A673 (cell line): Measurements from ENCODE around the gene AGAP9. TPM values are rescaled to one million over a fixed set of nuclear protein-coding genes. Genes with fewer than 3 reads are reported as not detected.
A peak's percentile ranks its signal among the peaks of the same experiment; 100 is the strongest.
"Not testable (repeated sequence)": the region's sequence is repeated elsewhere in the genome, so short reads cannot be mapped to it uniquely, and the experiment has no call there.

Source experiments
- Bru-seq: library from RNA; stranded (reverse); fragments of 400-500 nt; gene quantifications from one replicate; lab custom pipeline; 2021; lab: Mats Ljungman, UMichigan
- BruChase-seq, 2 experiments: library from RNA; stranded (reverse); fragments of 400-500 nt; gene quantifications; one replicate each; lab custom pipeline; 2021; lab: Mats Ljungman, UMichigan
- BruUV-seq: library from RNA; stranded (reverse); fragments of 400-500 nt; replicated peaks from 2 replicates; lab custom pipeline; 2021; lab: Mats Ljungman, UMichigan
- CTCF ChIA-PET: fragments of 300-600 bp; sonication (Branson Sonifier 250); formaldehyde crosslinking; loops from one replicate; lab custom pipeline; 2022; ENCODE audit warnings: antibody characterized with exemption; lab: Charles Lee
- POLR2A ChIA-PET: fragments of 300-600 bp; sonication (Branson Sonifier 250); formaldehyde crosslinking; loops from one replicate; lab custom pipeline; 2022; ENCODE audit warnings: antibody characterized with exemption; ENCODE audit not compliant: low non-redundant PET; lab: Charles Lee
- DNase-seq: peaks from one replicate; pipeline ENCODE4 v3.0.0-alpha.2; 2015; ENCODE audit warnings: low spot score
- H3K27ac ChIP-seq: fragments of 200-600 bp; sonication (generic); 2 replicates; pipeline ENCODE4 v1.5.1; 2016; ENCODE audit warnings: mixed run types, low read depth, mild to moderate bottlenecking, mixed read lengths, antibody characterized with exemption, low read length; ENCODE audit not compliant: poor library complexity, severe bottlenecking
- H3K27me3 ChIP-seq: fragments of 200-600 bp; sonication (generic); replicated peaks from 2 replicates; pipeline ENCODE4 v1.6.1; 2017; ENCODE audit warnings: mixed run types, low read depth, mild to moderate bottlenecking, mixed read lengths, antibody characterized with exemption, low read length; ENCODE audit not compliant: insufficient read depth, poor library complexity
- H3K36me3 ChIP-seq: fragments of 200-600 bp; sonication (generic); 2 replicates; pipeline ENCODE4 v1.6.1; 2016; ENCODE audit warnings: mixed run types, mild to moderate bottlenecking, mixed read lengths, antibody characterized with exemption, low read length; ENCODE audit not compliant: insufficient read depth, poor library complexity, severe bottlenecking
- H3K4me1 ChIP-seq: fragments of 200-600 bp; sonication (generic); 2 replicates; pipeline ENCODE4 v1.6.1; 2017; ENCODE audit warnings: mixed run types, mild to moderate bottlenecking, mixed read lengths, antibody characterized with exemption, low read length; ENCODE audit not compliant: insufficient read depth, poor library complexity, severe bottlenecking
- H3K4me3 ChIP-seq: fragments of 200-600 bp; sonication (generic); 2 replicates; pipeline ENCODE4 v1.5.1; 2016; ENCODE audit warnings: low read depth, mixed run types, mild to moderate bottlenecking, mixed read lengths, low read length; ENCODE audit not compliant: poor library complexity, severe bottlenecking
- H3K9me3 ChIP-seq: fragments of 200-600 bp; sonication (generic); 2 replicates; pipeline ENCODE4 v1.6.1; 2016; ENCODE audit warnings: mixed run types, low read depth, mild to moderate bottlenecking, mixed read lengths, antibody characterized with exemption, low read length; ENCODE audit not compliant: poor library complexity, severe bottlenecking
- intact Hi-C: fragments of 100-400 bp; cut with micrococcal nuclease; formaldehyde crosslinking; loops from one replicate; pipeline ENCODE4 v1.10.0; 2022; ENCODE audit not compliant: unreplicated experiment
- long read RNA-seq: library from polyadenylated mRNA; stranded (forward); transcript quantifications from one replicate; pipeline ENCODE4 v2.0.0, GENCODE V29; 2022
- total RNA-seq: library from RNA; stranded (reverse); gene quantifications from 2 replicates; pipeline ENCODE4 v1.2.3, GENCODE V29; 2021

The AGAP9 gene
- 9.5 and 11.7 TPM in 2 replicates for total RNA-seq
- percentile 69 among the genes with signal in this experiment for Bru-seq, nascent RNA
- BruChase-seq, experiment 1, labeled RNA remaining after a 2-hour chase: percentile 75 among the genes with signal in this experiment
- BruChase-seq, experiment 2, labeled RNA remaining after a 6-hour chase: percentile 78 among the genes with signal in this experiment
- long read RNA-seq, partial matches to known transcripts: 0 of 1 reads
- long read RNA-seq, other reads (novel, unspliced or antisense): 1 of 1 reads

DNA sequence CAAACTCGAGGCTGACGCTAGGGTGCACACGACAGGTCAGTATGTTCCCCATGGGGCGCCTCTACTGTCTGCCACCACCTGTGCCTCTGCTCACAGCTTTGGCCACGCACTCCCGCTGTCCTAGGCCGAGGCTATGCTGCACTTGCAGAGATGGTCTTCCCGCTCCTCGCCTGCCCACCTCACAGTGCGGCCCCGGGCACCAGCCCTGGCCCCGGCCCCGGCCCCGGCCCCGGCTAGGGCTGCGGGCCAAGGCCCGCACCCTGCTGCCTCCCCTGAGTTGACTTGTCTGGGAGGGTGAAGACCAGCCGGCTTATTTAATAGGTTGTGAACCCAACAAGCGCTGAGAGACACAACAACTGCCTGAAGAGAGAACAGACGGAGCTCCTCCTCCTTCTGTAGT lies at the start of gene AGAP9:
AGAP9 (minus strand) TSS at position 164 of the 400 bp plus-strand sequence; CDS start at position 52, 112 bp downstream.
- H3K36me3 ChIP-seq, CTCF ChIA-PET, H3K9me3 ChIP-seq, BruUV-seq, H3K4me1 ChIP-seq, POLR2A ChIA-PET, H3K27ac ChIP-seq, H3K27me3 ChIP-seq, DNase-seq, H3K4me3 ChIP-seq, intact Hi-C loops: not testable (repeated sequence)

DNA sequence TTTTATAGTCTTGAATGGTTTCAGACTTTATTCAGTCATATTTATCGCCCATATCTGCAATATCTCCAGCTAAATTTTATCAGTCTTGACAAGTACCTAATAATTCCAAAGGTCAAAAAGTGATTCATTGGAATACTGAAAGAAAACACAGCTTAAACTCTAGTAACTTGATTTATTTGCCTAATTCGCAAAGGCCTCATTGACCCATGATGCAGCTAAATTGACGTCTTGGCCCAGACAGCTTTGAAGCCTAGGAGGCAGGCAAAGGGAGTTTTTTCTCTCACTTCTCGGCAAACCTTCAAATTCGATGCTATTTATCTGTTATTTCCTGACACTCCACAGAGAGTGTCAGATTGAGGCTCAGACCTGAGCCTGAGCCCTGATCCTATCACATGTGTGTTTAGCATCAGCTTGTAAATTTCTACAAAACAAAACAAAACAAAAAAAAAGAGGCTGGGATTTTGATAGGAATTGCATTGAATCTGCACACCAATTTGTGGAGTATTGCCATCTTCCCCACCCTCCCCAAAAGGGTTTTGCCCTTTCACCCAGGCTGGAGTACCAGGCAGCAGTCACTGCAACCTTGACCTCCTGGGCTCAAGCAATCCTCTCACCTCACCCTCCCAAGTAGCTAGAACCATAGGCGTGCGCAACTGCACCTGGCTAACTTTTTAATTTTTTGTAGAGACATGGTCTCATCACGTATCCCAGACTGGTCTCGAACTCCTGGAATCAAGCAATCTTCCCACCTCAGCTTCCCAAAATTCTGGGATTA lies 47.9 kb upstream of the AGAP9 start:
- intact Hi-C loops, BruUV-seq, H3K27ac ChIP-seq, H3K27me3 ChIP-seq, H3K4me1 ChIP-seq, H3K36me3 ChIP-seq, CTCF ChIA-PET, H3K9me3 ChIP-seq, DNase-seq, H3K4me3 ChIP-seq, POLR2A ChIA-PET: not testable (repeated sequence)

DNA sequence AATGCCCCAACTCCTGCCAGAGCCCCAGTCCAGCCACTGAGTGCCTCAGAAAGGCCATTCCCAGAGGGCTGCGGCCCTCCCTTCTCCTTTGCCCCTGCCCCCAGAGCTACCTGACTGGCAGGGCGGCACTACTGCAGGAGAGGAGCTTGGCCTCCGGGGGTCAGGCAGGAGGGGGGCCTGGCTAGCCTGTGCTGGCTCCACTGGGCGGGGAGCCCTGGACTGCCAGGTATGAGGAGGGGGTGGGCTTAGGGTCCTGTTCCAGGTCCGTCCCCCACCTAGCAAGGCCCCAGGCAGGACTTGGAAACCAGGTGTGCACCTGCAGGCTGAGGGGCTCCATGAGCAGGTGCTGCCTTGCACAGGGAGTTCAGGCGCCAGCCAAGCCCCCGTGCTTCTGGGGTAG lies 43.3 kb upstream of the AGAP9 start:
- H3K4me1 ChIP-seq, DNase-seq, H3K36me3 ChIP-seq, H3K4me3 ChIP-seq, BruUV-seq, CTCF ChIA-PET, intact Hi-C loops, H3K27ac ChIP-seq, H3K9me3 ChIP-seq, H3K27me3 ChIP-seq, POLR2A ChIA-PET: not testable (repeated sequence)

DNA sequence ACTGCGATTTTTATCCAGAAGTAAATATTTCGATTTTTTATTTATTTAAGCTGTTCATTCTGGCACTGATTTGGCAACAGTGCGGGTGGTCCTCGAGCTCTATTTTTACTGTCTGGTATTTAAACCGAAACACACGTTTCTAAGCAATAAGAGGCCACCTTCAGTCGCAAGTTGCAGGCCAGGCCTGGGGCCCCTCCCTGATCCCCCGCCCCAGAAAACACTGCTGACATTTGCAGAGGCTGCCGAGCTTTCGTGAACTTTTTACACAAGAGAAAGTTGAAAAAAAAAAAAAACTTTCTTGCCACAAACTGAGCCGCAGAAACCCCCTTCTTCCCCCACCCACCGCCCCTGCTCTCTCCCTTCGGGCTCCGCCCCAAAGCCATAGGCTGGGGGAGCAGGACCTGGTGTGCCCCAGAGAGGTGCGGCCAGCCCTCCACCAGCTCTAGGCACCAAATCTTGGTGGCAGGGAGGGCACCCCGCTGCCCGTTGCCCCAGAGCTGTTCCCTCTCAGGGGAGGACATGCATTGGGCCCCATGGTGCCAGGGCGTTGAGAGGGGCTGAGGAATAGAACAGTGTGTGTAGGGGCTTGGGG lies 42.8 kb upstream of the AGAP9 start:
- DNase-seq, CTCF ChIA-PET, H3K9me3 ChIP-seq, intact Hi-C loops, BruUV-seq, H3K36me3 ChIP-seq, H3K27ac ChIP-seq, POLR2A ChIA-PET, H3K27me3 ChIP-seq, H3K4me3 ChIP-seq, H3K4me1 ChIP-seq: not testable (repeated sequence)

DNA sequence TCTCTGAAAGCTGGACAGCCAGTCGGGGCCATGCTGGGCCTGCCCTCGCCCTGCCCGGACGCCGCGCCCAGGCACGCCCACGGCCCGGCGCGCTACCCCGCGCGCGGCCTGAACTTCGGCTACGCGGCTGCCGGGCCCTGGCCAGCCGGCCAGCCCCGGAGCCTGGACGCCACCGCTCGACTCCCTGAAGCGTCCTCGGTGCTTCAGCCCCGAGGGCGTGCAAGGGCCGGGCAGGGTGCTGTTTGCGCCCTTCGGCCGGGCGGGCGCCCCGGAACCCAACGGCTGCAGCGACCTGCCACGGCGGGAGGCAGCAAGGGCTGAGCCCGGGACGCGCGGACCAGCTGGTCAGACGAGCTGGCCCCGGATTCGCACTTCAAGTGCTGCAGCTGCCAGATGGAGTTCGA lies 42.1 kb upstream of the AGAP9 start:
- CTCF ChIA-PET, BruUV-seq, intact Hi-C loops, H3K4me3 ChIP-seq, DNase-seq, H3K9me3 ChIP-seq, H3K27me3 ChIP-seq, H3K27ac ChIP-seq, H3K4me1 ChIP-seq, H3K36me3 ChIP-seq, POLR2A ChIA-PET: not testable (repeated sequence)

DNA sequence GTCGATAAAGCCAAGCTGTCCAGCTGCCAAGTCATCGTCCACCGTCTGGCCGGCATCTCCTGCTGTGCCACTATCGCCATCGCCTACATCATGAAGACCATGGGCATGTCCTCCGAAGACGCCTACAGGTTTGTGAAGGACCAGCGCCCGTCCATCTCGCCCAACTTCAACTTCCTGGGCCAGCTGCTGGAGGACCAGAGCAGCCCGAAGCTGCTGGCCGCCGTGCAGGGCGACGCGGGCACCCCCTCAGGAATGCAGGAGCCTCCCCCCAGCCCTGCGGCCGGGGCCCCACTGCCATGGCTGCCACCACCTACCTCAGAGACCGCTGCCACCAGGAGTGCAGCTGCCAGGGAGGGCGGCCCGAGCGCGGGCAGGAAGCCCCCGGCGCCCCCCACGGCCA lies 41.5 kb upstream of the AGAP9 start:
- H3K27ac ChIP-seq, H3K4me3 ChIP-seq, POLR2A ChIA-PET, CTCF ChIA-PET, H3K9me3 ChIP-seq, H3K4me1 ChIP-seq, H3K36me3 ChIP-seq, H3K27me3 ChIP-seq, DNase-seq, BruUV-seq, intact Hi-C loops: not testable (repeated sequence)

DNA sequence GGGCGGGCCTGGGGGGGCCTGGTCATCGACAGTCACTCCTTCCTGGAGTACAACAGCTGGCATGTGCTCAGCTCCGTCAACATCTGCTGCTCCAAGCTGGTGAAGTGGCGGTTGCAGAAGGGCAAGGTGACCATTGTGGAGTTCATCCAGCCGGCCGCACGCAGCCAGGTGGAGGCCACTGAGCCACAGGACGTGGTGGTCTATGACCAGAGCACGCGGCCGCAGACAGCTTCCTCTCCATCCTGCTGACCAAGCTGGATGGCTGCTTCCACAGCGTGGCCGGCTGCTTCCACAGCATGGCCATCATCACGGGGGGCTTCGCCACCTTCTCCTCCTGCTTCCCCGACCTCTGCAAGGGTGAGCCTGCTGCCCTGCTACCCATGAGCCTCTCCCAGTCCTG lies 40.9 kb upstream of the AGAP9 start:
- H3K4me3 ChIP-seq, POLR2A ChIA-PET, H3K27me3 ChIP-seq, BruUV-seq, CTCF ChIA-PET, DNase-seq, H3K9me3 ChIP-seq, H3K27ac ChIP-seq, H3K4me1 ChIP-seq, H3K36me3 ChIP-seq, intact Hi-C loops: not testable (repeated sequence)
